Measurements from ENCODE around the gene SLC1A5.
A peak's percentile ranks its signal among the peaks of the same experiment; 100 is the strongest.
"Not testable (repeated sequence)": the region's sequence is repeated elsewhere in the genome, so short reads cannot be mapped to it uniquely, and the experiment has no call there.

The SLC1A5 gene

GRCh38 chr19:46783670-46784069 is 4.7 kb downstream of the SLC1A5 start:
- no peaks in the 10 kb centered on the region for H3K27me3 ChIP-seq (ENCODE audit: control insufficient read depth, insufficient read depth, low read length)
- H3K36me3 ChIP-seq (ENCODE audit: control insufficient read depth, insufficient read depth, low read length), result peaks cover 64% of the 10 kb centered on the region
- H3K9me3 ChIP-seq (ENCODE audit: control insufficient read depth, insufficient read depth, low read length), result no peaks in the 10 kb centered on the region
- peak overlapping the region; percentile 80 for H3K4me3 ChIP-seq (ENCODE audit: low read depth, low read length)
- peak overlapping the region; percentile 90 for H3K27ac ChIP-seq (ENCODE audit: low read depth, low read length)
- H3K9ac ChIP-seq (ENCODE audit: low read depth, low read length), result no peak overlapping the region
- peaks cover 13% of the 10 kb centered on the region for H3K4me1 ChIP-seq (ENCODE audit: control insufficient read depth, insufficient read depth, low read length)

GRCh38 chr19:46782355-46783019 is 5.9 kb downstream of the SLC1A5 start:
- no peak overlapping the region for H3K9ac ChIP-seq (ENCODE audit: low read depth, low read length)
- H3K9me3 ChIP-seq (ENCODE audit: control insufficient read depth, insufficient read depth, low read length), result no peaks in the 10 kb centered on the region
- H3K4me3 ChIP-seq (ENCODE audit: low read depth, low read length), result no peak overlapping the region
- peaks cover 13% of the 10 kb centered on the region for H3K4me1 ChIP-seq (ENCODE audit: control insufficient read depth, insufficient read depth, low read length)
- H3K36me3 ChIP-seq (ENCODE audit: control insufficient read depth, insufficient read depth, low read length), result peaks cover 76% of the 10 kb centered on the region
- no peak overlapping the region for H3K27ac ChIP-seq (ENCODE audit: low read depth, low read length)
- H3K27me3 ChIP-seq (ENCODE audit: control insufficient read depth, insufficient read depth, low read length), result no peaks in the 10 kb centered on the region

- H3K4me1 ChIP-seq (ENCODE audit: control insufficient read depth, insufficient read depth, low read length); H3K9ac ChIP-seq (ENCODE audit: low read depth, low read length); H3K27ac ChIP-seq (ENCODE audit: low read depth, low read length); H3K4me3 ChIP-seq (ENCODE audit: low read depth, low read length); H3K27me3 ChIP-seq (ENCODE audit: control insufficient read depth, insufficient read depth, low read length); H3K9me3 ChIP-seq (ENCODE audit: control insufficient read depth, insufficient read depth, low read length): not testable (repeated sequence)
- H3K36me3 ChIP-seq (ENCODE audit: control insufficient read depth, insufficient read depth, low read length), result peaks cover 82% of the 10 kb centered on the region
These were observed 10.3 kb downstream of the SLC1A5 start for GRCh38 chr19:46777956-46778645.

GRCh38 chr19:46776927-46777911 is 11.2 kb downstream of the SLC1A5 start:
- no peaks in the 10 kb centered on the region for H3K4me1 ChIP-seq (ENCODE audit: control insufficient read depth, insufficient read depth, low read length)
- no peak overlapping the region for H3K27ac ChIP-seq (ENCODE audit: low read depth, low read length)
- H3K27me3 ChIP-seq (ENCODE audit: control insufficient read depth, insufficient read depth, low read length), result no peaks in the 10 kb centered on the region
- peaks cover 73% of the 10 kb centered on the region for H3K36me3 ChIP-seq (ENCODE audit: control insufficient read depth, insufficient read depth, low read length)
- no peaks in the 10 kb centered on the region for H3K9me3 ChIP-seq (ENCODE audit: control insufficient read depth, insufficient read depth, low read length)
- no peak overlapping the region for H3K9ac ChIP-seq (ENCODE audit: low read depth, low read length)
- H3K4me3 ChIP-seq (ENCODE audit: low read depth, low read length), result no peak overlapping the region

- Histone ChIP-seq H3K4me1 (ENCODE audit: control insufficient read depth, insufficient read depth, low read length) (no peaks in the 10 kb centered on the region), H3K9ac (ENCODE audit: low read depth, low read length) (no peak overlapping the region), H3K9me3 (ENCODE audit: control insufficient read depth, insufficient read depth, low read length) (no peaks in the 10 kb centered on the region), H3K27me3 (ENCODE audit: control insufficient read depth, insufficient read depth, low read length) (no peaks in the 10 kb centered on the region), H3K4me3 (ENCODE audit: low read depth, low read length) (no peak overlapping the region), H3K27ac (ENCODE audit: low read depth, low read length) (no peak overlapping the region), H3K36me3 (ENCODE audit: control insufficient read depth, insufficient read depth, low read length) (peaks cover 59% of the 10 kb centered on the region)
These were observed 12.6 kb downstream of the SLC1A5 start for GRCh38 chr19:46775642-46776258.

- Histone ChIP-seq H3K4me1 (ENCODE audit: control insufficient read depth, insufficient read depth, low read length) (no peaks in the 10 kb centered on the region), H3K36me3 (ENCODE audit: control insufficient read depth, insufficient read depth, low read length) (peaks cover 36% of the 10 kb centered on the region), H3K9ac (ENCODE audit: low read depth, low read length) (no peak overlapping the region)
These were observed 15.4 kb downstream of the SLC1A5 start for GRCh38 chr19:46773018-46773399.

GRCh38 chr19:46772170-46773017 is 16.0 kb downstream of the SLC1A5 start:
- Histone ChIP-seq H3K36me3 (ENCODE audit: control insufficient read depth, insufficient read depth, low read length) (peaks cover 31% of the 10 kb centered on the region), H3K9ac (ENCODE audit: low read depth, low read length) (no peak overlapping the region), H3K4me3 (ENCODE audit: low read depth, low read length) (no peak overlapping the region), H3K27ac (ENCODE audit: low read depth, low read length) (no peak overlapping the region), H3K27me3 (ENCODE audit: control insufficient read depth, insufficient read depth, low read length) (no peaks in the 10 kb centered on the region), H3K4me1 (ENCODE audit: control insufficient read depth, insufficient read depth, low read length) (no peaks in the 10 kb centered on the region), H3K9me3 (ENCODE audit: control insufficient read depth, insufficient read depth, low read length) (no peaks in the 10 kb centered on the region)

More at GRCh38 chr19:46773018-46773399, 15.4 kb downstream of the SLC1A5 start:
- Histone ChIP-seq H3K4me3 (ENCODE audit: low read depth, low read length) (no peak overlapping the region), H3K27me3 (ENCODE audit: control insufficient read depth, insufficient read depth, low read length) (no peaks in the 10 kb centered on the region), H3K9me3 (ENCODE audit: control insufficient read depth, insufficient read depth, low read length) (no peaks in the 10 kb centered on the region), H3K27ac (ENCODE audit: low read depth, low read length) (no peak overlapping the region)

GRCh38 chr19:46768746-46769145 is 19.6 kb downstream of the SLC1A5 start:
- H3K27ac ChIP-seq (ENCODE audit: low read depth, low read length); H3K9me3 ChIP-seq (ENCODE audit: control insufficient read depth, insufficient read depth, low read length); H3K36me3 ChIP-seq (ENCODE audit: control insufficient read depth, insufficient read depth, low read length); H3K4me3 ChIP-seq (ENCODE audit: low read depth, low read length); H3K27me3 ChIP-seq (ENCODE audit: control insufficient read depth, insufficient read depth, low read length); H3K9ac ChIP-seq (ENCODE audit: low read depth, low read length); H3K4me1 ChIP-seq (ENCODE audit: control insufficient read depth, insufficient read depth, low read length): not testable (repeated sequence)

GRCh38 chr19:46766569-46767317 is 21.7 kb downstream of the SLC1A5 start:
- H3K9ac ChIP-seq (ENCODE audit: low read depth, low read length), result no peak overlapping the region
- no peaks in the 10 kb centered on the region for H3K27me3 ChIP-seq (ENCODE audit: control insufficient read depth, insufficient read depth, low read length)
- H3K9me3 ChIP-seq (ENCODE audit: control insufficient read depth, insufficient read depth, low read length), result no peaks in the 10 kb centered on the region
- H3K36me3 ChIP-seq (ENCODE audit: control insufficient read depth, insufficient read depth, low read length), result no peaks in the 10 kb centered on the region
- H3K4me3 ChIP-seq (ENCODE audit: low read depth, low read length), result no peak overlapping the region
- no peak overlapping the region for H3K27ac ChIP-seq (ENCODE audit: low read depth, low read length)
- H3K4me1 ChIP-seq (ENCODE audit: control insufficient read depth, insufficient read depth, low read length), result no peaks in the 10 kb centered on the region
